HG02642 (cell line): ENCODE data around the gene SPTB.

Experiments used
- ATAC-seq: cut with Tn5 transposase; IDR thresholded peaks from one replicate; pipeline ENCODE4 v1.9.1; 2021; ENCODE audit warnings: mild to moderate bottlenecking; ENCODE audit not compliant: unreplicated experiment, poor library complexity

The SPTB gene

DNA sequence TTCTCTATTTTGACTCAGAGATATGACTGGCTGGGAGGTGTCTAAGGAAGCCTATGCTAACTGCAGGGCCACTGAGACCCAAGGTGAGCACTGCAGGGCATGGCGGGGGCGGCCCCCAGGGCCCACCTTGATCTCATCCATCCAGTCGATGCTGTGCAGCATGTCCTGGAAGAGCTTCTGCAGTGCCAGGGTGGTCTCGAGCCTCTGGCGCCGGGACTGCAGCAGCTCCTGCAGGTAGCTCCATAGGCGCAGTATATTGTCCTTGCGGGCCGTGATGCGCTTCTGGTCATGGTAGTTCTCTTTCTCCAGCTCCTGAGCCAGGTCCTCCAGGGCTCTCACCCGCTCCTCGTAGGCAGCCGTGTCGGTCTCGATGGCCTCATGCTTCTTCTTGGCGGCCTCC is 84.5 kb downstream of the SPTB start:
- no peak for ATAC-seq

DNA sequence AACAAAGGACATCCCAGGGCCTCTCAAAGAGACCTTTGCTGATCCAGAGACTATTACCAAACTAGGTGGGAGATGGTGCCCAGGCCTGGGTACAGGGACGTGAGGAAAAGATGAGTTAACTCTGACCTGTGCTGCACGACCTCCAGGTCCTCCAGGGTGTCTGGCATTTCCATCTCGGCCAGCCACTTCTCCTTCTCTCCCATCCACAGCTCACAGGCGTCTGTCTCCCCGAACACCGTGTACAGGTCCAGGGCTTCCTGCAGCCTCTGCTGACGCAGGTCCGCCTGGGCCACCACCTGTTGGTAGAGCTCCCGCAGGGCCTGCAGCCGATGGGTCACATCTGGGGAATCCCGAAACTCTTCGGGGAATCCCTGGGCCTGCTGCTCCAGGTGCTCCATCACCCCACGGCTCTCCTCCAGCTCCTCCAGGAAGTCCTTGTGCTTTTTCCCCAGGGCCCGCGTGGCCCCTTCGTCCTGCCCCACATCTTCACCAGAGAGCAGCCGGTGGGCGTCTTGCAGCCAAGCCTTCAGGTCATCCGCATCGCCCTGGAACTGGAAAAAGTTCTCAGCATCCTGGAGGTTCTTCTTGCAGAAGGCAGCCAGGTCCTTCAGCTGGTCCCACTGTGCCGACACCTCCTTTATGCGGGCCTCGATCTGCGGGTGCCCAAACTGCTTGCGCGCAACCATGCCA is 86.7 kb downstream of the SPTB start:
- ATAC-seq: no peak

DNA sequence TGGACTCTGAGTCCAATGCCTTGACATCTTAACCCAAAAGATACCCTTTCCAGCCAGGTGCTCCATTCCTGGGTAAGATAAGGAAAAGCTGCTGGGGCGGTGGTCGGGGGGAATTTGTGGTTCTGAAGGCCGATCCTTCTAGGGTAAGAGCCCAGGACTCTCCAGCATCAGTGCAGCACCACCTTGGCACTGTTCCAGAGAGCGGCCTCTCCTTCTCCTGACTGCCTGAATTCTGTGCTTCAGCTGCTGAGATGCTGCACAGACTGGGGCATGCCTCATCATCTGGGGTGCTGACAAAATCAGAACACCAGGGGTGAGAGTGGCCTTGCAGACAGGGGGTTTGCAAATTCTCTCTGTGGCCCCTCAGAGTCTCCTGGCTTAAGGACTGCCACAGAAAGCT is 87.5 kb downstream of the SPTB start:
- ATAC-seq: no peak

DNA sequence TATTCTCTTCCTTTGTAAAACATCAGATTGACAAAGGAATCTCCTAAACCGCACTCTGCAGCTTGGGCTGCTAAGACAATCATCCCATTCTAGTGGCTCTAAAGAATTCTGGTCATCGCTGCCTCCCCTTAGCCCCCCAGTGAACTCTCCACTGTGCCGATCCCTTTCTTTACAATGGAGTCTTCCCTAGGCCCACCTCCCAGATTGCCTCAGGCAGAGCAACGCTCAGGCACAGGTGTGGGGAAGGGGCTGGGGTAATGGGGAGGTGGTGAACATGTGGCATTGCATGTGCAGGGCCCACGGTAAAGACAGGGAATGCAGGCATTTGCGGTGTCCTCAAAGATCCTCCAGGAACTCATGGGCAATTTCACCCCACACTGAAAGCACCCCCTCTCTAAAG is 89.2 kb downstream of the SPTB start:
- ATAC-seq: no peak

DNA sequence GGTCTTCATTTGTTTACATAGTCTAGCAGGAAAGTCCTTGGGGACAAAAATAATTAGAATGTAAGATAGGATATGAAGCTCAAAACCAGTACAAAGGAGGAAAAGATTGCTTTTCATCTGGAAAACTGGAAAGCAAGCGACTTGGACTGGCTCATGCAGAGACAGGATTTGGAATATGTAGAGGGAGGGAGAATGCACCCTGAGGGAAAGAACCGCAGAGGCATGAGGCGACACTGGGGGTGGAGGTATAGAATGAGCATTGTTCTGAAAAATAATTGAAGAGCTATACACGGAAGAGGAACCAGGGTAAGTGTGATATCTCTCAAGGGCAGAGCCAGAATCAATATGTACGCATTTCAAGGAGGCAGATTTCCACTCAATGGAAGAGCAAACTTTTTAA is 90.0 kb downstream of the SPTB start:
- no peak for ATAC-seq

DNA sequence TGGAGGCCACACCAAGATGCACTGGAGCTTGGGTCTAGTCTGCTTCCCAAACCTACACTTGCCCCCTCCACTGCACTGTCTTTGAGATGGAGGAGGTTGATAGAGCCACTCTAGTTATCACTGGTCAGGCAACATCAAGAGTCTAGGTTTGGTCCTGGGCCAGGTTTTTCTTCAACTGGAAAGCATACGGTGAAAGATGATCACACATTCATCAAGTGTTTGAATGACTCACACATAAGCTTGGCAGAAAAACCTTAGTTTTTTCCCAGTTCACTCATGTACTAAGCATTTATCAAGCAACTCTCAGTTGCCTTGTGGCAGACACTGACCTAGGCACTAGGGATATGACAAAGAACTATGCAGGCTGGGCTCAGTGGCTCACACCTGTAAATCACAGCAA is 91.0 kb downstream of the SPTB start:
- ATAC-seq: no peak

DNA sequence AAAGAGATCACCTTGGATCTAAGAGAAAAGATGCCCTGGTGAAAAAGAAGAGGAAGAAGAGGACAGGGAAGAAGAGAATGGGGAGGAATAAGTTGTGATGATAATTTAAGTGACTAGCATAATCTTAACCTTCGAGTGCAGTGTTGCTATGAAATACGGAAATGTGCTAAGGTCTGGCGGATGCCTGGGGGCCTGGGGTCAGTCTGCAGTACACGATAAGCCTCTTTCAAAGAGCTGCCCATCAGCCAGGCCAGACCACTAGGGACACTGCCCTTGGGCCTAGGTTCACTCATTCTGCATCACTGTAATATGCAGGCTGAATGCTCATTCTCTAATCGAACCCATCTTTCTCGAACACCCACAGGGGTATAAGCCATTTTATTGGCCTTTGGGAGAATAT is 92.1 kb downstream of the SPTB start:
- no peak for ATAC-seq

DNA sequence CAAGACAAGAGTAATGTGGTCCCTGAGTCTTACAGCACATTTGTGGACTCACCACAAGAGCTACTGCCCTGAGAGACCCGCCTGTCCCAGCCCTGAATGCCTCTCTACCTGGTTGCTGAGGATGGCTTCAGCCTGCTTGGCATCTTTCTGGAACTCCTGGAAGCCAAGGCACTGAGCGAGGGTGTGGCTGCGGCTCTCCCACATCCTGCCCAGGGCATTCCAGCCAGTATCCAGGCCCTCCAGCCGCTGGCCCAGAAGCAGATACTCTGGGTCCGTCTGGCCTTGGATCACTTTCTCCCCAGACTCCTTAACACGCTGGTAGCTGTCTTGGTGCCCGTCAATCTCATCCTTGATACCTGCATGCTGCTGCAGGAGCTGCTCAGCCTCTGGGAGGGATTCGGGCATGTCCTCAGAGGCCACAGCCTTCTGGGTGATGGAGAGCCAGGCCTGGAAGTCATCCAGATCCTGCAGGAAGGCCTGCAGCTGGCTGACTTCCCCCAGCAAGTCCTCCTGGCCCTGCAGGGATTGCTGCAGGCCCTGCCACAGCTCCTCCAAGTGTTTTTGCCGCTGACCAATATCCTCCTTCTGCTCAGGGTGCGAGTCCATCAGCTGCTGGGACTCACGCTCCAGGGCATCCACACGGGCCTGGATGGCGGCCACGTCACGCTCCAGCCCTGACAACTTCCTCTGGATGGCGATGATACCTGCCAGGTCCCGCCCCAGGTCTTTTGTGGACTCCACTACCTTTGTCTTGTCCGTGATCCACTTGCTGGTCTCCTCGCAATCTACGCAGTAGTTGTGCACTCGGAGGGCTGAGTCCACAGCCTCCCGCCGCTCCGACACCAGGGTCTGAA is 93.2 kb downstream of the SPTB start:
- no peak for ATAC-seq

DNA sequence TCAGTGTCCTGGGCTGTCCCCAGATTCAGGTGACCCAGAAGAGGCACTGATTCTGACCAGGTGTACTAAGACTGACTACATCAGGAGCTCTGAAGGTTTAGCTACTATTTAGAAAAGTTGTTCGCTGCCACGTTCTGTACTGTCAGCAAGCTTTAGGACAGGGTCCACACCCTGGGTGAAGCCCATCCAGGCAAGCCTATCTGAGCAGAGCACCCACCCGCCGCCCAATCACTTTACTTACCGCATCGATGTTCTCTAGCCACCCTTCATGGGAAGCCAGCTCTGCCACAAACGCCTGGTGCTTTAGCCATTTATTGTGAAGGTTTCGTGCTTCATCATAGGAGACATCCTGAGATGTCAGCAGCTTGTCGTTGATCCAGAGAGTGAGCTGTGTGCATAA is 95.7 kb downstream of the SPTB start:
- ATAC-seq: no peak

DNA sequence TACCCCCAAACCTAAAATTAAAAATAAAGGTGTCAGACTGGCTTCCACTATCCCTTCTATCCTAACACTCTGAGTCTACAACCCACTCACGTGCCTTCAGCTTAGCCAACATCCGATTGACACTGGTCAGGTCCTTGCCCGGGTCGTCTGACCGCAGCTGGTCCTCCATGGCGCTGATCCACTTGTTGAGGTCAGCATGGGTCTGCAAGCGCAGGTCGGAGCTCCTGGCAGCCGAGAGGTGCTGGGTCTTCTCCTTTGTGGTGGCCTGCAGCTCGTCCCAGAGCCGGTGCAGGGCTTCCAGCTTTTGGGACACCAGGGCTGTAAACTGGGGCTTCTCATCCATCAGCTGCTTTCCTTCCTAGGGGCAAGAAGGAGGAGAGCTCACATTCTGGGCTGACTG is 97.5 kb downstream of the SPTB start:
- ATAC-seq: no peak

DNA sequence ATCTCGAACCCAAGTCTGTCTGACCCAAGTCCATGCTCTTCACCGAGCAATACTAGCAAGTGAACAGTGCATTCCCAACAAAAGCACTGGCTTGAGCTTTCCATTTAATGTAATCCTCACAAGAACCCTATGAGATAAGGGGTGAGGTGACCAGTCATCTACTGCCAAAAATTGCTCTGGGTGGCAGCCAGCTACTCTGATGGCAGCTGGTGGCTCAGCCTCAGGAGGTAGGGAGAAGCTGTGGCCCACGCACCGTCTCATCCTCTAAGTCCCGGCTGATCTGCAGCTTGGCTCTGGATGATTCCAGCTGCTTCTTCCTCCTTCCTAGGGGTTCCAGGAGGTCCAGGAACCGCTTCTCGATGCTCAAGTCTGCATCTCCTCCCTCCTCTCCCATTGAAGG is 100.2 kb downstream of the SPTB start:
- no peak for ATAC-seq

DNA sequence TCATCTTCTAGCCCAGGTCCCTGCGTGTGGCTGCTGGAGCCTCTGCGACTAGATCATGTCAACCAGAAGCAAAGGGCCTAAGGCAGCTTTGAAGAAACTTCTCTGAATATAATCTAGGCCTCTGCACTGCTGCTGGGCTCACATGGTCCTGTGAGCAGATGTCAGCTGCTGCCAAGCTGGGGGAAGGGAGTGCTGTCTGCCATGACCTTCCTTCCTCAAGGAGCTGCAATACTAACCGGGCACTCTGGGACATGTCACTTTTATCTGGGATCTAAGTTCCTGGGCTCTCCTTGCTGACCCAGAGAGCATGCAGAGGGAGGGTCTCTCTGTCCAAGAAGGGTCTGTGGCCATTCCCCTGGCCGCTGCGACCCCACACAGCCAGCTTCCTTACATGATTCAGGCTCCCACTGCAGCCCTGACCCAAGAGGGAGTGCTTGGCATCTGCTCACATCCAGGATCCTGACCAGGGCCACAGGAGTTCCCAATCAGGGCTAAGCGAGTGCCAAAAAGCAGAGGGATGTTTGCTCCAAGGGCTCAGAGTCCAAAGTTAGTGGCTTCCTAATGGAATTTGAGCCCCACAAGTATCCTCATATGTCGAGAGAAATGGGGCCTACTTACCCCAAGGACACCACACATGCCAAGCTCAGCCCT is 101.5 kb downstream of the SPTB start:
- ATAC-seq: no peak

DNA sequence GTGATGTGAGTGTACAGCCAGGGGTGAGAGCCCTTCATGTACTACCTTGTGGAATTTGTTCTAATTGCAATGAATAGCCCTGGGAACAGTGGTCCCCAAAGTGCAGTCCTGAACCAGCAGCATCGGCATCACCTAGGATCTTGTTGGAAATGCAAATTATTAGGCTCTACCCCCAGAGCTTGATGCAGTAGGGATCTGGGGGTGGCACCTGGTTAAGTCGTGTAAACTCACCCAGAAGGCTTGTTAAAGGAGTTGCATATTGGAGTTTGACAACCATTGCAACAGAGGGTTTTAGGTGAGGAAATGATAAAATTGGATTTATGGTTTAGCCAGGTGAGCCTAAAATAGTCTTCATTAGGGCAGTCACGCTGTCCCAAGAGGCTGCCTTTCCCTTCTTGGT is 102.2 kb downstream of the SPTB start:
- ATAC-seq: no peak

DNA sequence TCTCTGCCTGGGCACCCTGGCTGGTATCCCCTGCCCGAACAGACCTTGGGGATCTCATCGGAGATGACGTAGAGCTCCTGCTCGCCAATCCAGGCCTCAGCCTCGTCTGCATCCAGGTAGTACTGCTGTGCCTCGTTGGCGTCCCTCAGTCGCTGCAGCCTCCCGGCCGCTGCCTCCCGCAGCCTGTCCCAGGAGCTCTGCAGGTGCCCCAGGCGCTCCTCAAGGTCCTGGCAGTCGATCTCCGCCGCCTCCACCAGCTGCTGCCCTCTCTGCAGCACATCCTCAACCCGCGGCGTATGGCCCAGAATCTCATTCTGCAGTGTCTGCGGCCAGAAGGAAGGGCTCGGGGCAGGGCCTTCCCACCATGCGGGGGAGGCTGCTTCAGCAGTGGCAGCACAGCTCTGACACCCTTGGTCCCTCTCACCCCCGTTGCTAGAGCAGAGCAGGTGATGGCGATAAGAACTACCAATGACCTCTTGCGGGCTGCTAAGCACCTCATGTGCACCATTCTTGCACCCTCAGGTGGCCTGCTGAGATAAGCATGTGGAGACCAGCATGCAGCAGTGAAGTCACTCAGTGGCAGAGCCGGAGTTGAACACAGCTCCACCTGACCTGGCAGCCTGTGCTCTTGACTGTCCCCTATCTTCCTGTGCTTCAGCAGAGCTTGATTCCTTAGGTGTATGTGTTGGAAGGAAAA is 104.5 kb downstream of the SPTB start:
- ATAC-seq: no peak

DNA sequence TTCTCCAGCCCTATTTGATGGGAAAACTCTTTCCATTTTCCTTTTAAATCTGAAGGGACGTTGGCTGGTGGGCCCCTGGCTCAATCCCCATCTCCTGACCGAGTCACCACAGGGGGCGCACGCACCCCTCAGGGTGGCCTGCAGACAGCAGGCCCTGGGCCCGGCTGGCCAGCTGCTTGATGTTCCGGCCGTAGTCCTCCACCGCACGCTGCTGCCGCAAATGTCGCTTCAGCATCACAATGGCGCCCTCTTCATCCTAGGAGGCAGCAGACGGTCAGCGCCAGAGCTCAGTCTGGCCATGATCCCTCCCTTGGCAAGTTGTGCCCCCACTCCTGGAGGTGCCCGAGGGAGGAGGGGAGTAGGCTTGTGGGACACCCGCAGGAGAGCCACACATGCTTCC is 105.4 kb downstream of the SPTB start:
- no peak for ATAC-seq

DNA sequence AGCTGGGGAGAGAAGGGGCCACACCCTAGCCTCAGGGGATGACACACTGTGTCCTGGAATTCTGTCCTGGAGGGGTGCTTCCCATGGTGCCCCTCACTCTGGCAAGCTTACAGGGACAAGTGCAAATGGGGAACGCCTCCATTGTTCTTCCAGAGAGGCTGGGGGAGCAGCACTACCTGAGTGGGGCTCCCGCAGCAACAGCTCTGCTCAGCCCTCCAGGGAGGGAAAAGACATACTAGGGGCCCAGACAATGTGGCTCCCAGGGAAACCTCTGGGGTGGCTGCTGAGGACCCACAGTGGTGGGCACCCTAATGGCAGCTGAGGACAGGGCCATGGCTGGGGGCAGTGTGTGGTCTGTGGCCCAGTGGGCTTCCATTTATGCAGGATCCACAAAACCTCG is 106.1 kb downstream of the SPTB start:
- no peak for ATAC-seq

DNA sequence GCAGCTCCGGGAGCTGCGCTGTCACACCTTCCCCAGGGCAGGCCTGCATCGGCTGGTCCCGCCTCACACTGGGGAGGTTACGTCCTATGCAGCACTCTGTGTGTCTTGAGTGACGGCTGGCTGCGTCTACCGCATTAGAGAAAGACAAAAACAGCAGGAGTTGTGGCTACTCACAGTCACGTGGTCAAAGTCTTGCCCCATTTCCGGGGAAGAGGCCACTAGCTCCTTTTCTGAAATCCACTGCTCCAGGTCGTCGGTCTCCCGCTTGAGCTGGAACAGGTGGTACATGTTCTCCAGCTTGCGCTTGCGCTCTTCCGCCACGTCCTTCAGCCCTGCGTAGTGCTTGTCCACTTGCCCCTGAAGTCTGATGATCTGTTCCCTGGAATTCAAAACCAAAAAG is 106.7 kb downstream of the SPTB start:
- ATAC-seq: no peak

DNA sequence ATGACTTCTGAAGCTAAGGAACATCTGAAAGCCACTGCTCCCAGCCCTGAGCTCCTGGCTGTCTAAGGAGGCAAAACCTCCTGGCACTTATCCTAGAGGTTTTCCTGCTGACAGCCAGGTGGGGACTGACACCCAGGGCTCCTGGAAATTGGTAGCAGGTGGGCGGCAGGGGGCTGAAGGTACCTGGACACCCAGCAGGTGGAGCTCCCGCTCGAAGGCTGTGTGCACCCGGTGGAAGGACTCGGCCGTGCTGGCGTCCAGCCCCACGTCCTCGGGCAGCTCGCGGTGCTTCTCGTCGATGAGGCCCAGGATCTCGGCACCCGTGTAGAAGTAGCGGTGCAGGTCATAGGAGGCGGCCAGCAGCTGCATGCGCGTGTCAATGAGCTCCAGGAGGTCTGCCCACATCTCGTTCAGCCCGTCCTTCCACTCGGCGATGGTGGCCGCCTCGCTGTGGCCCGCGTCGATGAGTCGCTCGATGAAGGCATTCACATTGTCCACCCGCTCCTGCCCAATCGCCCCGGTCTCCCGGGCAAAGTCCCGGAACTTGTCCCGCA is 107.2 kb downstream of the SPTB start:
- ATAC-seq: no peak

DNA sequence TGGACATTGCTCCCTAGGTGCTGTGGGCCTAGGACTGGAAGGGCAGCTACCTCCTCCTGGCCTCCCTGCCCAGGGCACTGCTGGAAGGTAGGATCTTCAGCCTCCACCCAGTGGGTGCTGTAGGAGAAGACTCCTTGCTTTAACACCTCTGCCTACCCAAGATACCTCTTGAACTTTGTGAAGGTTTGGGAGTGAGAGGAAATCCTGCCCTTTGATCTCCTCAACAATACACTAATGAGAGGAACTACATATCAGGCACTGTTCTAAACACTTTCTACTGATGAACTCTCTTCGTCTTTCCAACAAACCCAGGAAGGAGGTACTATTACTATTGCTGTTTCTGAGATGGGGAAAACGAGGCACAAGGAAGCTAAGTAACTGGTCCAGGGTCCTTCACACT is 108.5 kb downstream of the SPTB start:
- ATAC-seq: no peak

DNA sequence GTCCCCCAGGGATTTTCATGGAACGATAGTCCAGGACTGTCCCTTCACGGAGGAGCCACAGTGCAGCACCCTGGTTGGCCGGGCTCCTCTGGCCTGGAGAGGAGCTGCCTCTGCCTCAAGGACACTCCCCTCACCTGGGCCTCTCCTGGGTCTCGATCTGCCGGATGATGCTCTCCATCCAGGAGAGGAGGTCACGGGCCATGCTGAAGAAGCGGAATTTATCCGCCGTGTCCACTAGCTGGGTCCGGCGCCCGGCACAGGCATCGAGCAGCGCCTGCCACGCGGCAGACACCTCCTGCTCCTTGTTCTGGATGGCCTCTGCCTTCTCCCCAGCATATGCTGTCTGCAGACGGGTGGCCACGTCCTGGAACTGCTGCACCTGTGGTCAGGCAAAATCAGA is 109.0 kb downstream of the SPTB start:
- ATAC-seq: no peak
